ENCODE results near the gene RAD51B.

- TF ChIP-seq CTCF (conservative IDR thresholded peaks at IDR 0.05): no peak
- TF ChIP-seq ZFX (IDR thresholded peaks at IDR 0.05): no peak
Measured at GRCh38 chr14:68574906-68575305, 755.3 kb downstream of the RAD51B start.

Measured in C4-2B (cell line).